Neural cell (in vitro differentiated cells): Measurements from ENCODE around the gene SLC2A4.
A peak's percentile ranks its signal among the peaks of the same experiment; 100 is the strongest.

ENCODE experiments used
- EP300 ChIP-seq: fragments of 450-650 bp; conservative IDR thresholded peaks from 2 replicates; pipeline ENCODE4 v1.6.1; 2014; ENCODE audit warnings: antibody characterized with exemption, mild to moderate bottlenecking, moderate library complexity; ENCODE audit not compliant: poor library complexity, severe bottlenecking
- EZH2 ChIP-seq: fragments of 200-600, 300-800 bp; shearing (Covaris generic), sonication (generic); IDR thresholded peaks from 2 replicates; pipeline ENCODE4 v1.6.1; 2014; ENCODE audit warnings: antibody characterized with exemption, low read length, borderline replicate concordance, mild to moderate bottlenecking; ENCODE audit not compliant: insufficient read depth, poor library complexity, severe bottlenecking
- POLR2AphosphoS5 ChIP-seq: IDR thresholded peaks from 2 replicates; pipeline ENCODE4 v1.6.1; 2012
- SMC3 ChIP-seq: fragments of 450-650 bp; conservative IDR thresholded peaks from 2 replicates; pipeline ENCODE4 v1.6.1; 2014; ENCODE audit warnings: antibody characterized with exemption, mild to moderate bottlenecking, moderate library complexity; ENCODE audit not compliant: poor library complexity
- TAF1 ChIP-seq: IDR thresholded peaks from 2 replicates; pipeline ENCODE4 v1.6.1; 2012; ENCODE audit warnings: low read depth
- TF ChIP-seq, protein P1 (sequence below): fragments of 450-650 bp; IDR thresholded peaks from 2 replicates; pipeline ENCODE4 v1.5.1; 2014; ENCODE audit warnings: antibody characterized with exemption, mild to moderate bottlenecking, moderate library complexity; ENCODE audit not compliant: poor library complexity, severe bottlenecking

DNA sequence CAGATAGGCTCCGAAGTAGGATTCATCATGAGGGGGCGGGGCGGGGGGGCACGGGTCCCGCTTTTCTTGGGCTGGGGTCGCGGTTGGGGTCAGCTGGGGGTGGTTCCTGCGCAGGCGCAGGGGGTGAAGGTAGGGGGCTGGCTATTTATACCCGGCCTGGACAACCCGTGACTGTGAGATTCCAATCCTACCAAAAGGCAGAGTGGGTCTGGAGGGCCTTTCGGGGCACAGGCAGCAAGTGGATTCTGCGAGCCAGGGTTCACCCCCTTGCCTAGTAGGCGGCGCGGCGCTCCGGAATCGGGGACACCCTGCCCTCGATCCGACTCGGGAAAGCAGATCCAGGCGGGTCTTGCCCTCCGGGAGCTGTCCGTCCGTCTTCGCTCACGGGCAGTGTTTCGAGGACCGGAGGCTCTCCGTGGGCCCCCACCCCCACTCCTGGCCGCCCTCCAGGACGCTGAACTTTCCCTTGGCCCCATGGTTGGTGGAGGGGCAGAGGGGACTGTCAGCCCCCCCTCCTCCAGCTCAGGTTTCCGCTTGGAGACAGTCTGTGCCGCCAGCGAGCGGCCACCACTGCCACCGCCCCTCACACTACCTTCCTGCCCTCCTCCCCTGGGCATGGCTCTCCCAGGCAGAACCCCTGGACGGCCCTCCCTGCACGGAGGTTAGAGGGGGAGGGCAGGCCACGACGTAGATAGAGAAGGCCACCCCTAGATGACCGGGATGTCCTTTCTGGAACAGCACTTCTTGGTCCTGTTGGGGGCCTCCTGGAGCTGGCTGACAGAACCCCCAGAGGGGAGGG lies 634 bp downstream of the SLC2A4 start:
- TF ChIP-seq, protein P1, sequence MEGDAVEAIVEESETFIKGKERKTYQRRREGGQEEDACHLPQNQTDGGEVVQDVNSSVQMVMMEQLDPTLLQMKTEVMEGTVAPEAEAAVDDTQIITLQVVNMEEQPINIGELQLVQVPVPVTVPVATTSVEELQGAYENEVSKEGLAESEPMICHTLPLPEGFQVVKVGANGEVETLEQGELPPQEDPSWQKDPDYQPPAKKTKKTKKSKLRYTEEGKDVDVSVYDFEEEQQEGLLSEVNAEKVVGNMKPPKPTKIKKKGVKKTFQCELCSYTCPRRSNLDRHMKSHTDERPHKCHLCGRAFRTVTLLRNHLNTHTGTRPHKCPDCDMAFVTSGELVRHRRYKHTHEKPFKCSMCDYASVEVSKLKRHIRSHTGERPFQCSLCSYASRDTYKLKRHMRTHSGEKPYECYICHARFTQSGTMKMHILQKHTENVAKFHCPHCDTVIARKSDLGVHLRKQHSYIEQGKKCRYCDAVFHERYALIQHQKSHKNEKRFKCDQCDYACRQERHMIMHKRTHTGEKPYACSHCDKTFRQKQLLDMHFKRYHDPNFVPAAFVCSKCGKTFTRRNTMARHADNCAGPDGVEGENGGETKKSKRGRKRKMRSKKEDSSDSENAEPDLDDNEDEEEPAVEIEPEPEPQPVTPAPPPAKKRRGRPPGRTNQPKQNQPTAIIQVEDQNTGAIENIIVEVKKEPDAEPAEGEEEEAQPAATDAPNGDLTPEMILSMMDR, result no peak
- TF ChIP-seq EZH2 (peak; percentile 27), EP300 (no peak), POLR2AphosphoS5 (no peak), TAF1 (no peak), SMC3 (no peak)
